Measurements from ENCODE around the gene PTPRN2. TPM values are rescaled to one million over a fixed set of nuclear protein-coding genes. Genes with fewer than 3 reads are reported as not detected.
"Not testable (repeated sequence)": the region's sequence is repeated elsewhere in the genome, so short reads cannot be mapped to it uniquely, and the experiment has no call there.

PTPRN2 gene
- total RNA-seq, 3 donors from 2014 or later = 0.43 to 0.66 (median 0.63) TPM

- Mint-ChIP-seq H3K4me1 (ENCODE audit: low read depth) (peaks cover 5% of the 10 kb centered on the region), H3K4me3 (no peak overlapping the region), H3K36me3 (ENCODE audit: insufficient read depth) (no peaks in the 10 kb centered on the region), H3K27me3 (ENCODE audit: low read depth) (no peaks in the 10 kb centered on the region), H3K9me3 (no peaks in the 10 kb centered on the region)
- DNase-seq = no peak
- no peak for ATAC-seq
Observed at GRCh38 chr7:158542651-158543566, 44.7 kb downstream of the PTPRN2 start.

- H3K4me3 Mint-ChIP-seq = no peak overlapping the region
- no peaks in the 10 kb centered on the region for H3K9me3 Mint-ChIP-seq
- no peaks in the 10 kb centered on the region for H3K36me3 Mint-ChIP-seq (ENCODE audit: insufficient read depth)
- ATAC-seq = no peak
- peaks cover 5% of the 10 kb centered on the region for H3K4me1 Mint-ChIP-seq (ENCODE audit: low read depth)
- DNase-seq = no peak
- peaks cover 2% of the 10 kb centered on the region for H3K27me3 Mint-ChIP-seq (ENCODE audit: low read depth)
Observed at GRCh38 chr7:158541346-158542010, 46.1 kb downstream of the PTPRN2 start.

- Mint-ChIP-seq H3K4me3 (no peak overlapping the region), H3K4me1 (ENCODE audit: low read depth) (peaks cover 5% of the 10 kb centered on the region), H3K27me3 (ENCODE audit: low read depth) (peaks cover 2% of the 10 kb centered on the region), H3K36me3 (ENCODE audit: insufficient read depth) (no peaks in the 10 kb centered on the region), H3K9me3 (no peaks in the 10 kb centered on the region)
- DNase-seq (no peak), ATAC-seq (no peak)
Observed at GRCh38 chr7:158539711-158540146, 47.9 kb downstream of the PTPRN2 start.

GRCh38 chr7:158538156-158538946 is 49.3 kb downstream of the PTPRN2 start:
- no peak for ATAC-seq

GRCh38 chr7:158537516-158537882 is 50.1 kb downstream of the PTPRN2 start:
- ATAC-seq = no peak
- peaks cover 5% of the 10 kb centered on the region for H3K4me1 Mint-ChIP-seq (ENCODE audit: low read depth)

More at GRCh38 chr7:158538156-158538946, 49.3 kb downstream of the PTPRN2 start:
- no peaks in the 10 kb centered on the region for H3K9me3 Mint-ChIP-seq
- H3K36me3 Mint-ChIP-seq (ENCODE audit: insufficient read depth) = no peaks in the 10 kb centered on the region
- H3K27me3 Mint-ChIP-seq (ENCODE audit: low read depth) = peaks cover 2% of the 10 kb centered on the region
- H3K4me3 Mint-ChIP-seq = no peak overlapping the region
- H3K4me1 Mint-ChIP-seq (ENCODE audit: low read depth) = peaks cover 5% of the 10 kb centered on the region
- no peak for DNase-seq

GRCh38 chr7:158536871-158537515 is 50.6 kb downstream of the PTPRN2 start:
- no peak for DNase-seq
- no peaks in the 10 kb centered on the region for H3K36me3 Mint-ChIP-seq (ENCODE audit: insufficient read depth)
- no peak for ATAC-seq
- no peak overlapping the region for H3K4me3 Mint-ChIP-seq
- peaks cover 4% of the 10 kb centered on the region for H3K27me3 Mint-ChIP-seq (ENCODE audit: low read depth)
- H3K9me3 Mint-ChIP-seq = no peaks in the 10 kb centered on the region
- H3K4me1 Mint-ChIP-seq (ENCODE audit: low read depth) = peaks cover 5% of the 10 kb centered on the region

More at GRCh38 chr7:158537516-158537882, 50.1 kb downstream of the PTPRN2 start:
- H3K36me3 Mint-ChIP-seq (ENCODE audit: insufficient read depth) = no peaks in the 10 kb centered on the region
- peaks cover 4% of the 10 kb centered on the region for H3K27me3 Mint-ChIP-seq (ENCODE audit: low read depth)
- no peak overlapping the region for H3K4me3 Mint-ChIP-seq
- DNase-seq = no peak
- no peaks in the 10 kb centered on the region for H3K9me3 Mint-ChIP-seq

- DNase-seq (no peak), ATAC-seq (no peak)
- H3K4me3 Mint-ChIP-seq = no peak overlapping the region
- no peaks in the 10 kb centered on the region for H3K9me3 Mint-ChIP-seq
- H3K4me1 Mint-ChIP-seq (ENCODE audit: low read depth) = no peaks in the 10 kb centered on the region
- H3K27me3 Mint-ChIP-seq (ENCODE audit: low read depth) = peaks cover 7% of the 10 kb centered on the region
- no peaks in the 10 kb centered on the region for H3K36me3 Mint-ChIP-seq (ENCODE audit: insufficient read depth)
Observed at GRCh38 chr7:158535079-158535478, 52.5 kb downstream of the PTPRN2 start.

- Mint-ChIP-seq H3K27me3 (ENCODE audit: low read depth) (peaks cover 10% of the 10 kb centered on the region), H3K36me3 (ENCODE audit: insufficient read depth) (no peaks in the 10 kb centered on the region), H3K4me1 (ENCODE audit: low read depth) (no peaks in the 10 kb centered on the region), H3K4me3 (no peak overlapping the region), H3K9me3 (no peaks in the 10 kb centered on the region)
- DNase-seq (no peak), ATAC-seq (no peak)
Observed at GRCh38 chr7:158534598-158534997, 53.0 kb downstream of the PTPRN2 start.

- ATAC-seq; H3K4me1 Mint-ChIP-seq (ENCODE audit: low read depth); H3K4me3 Mint-ChIP-seq; H3K36me3 Mint-ChIP-seq (ENCODE audit: insufficient read depth); DNase-seq; H3K27me3 Mint-ChIP-seq (ENCODE audit: low read depth); H3K9me3 Mint-ChIP-seq: not testable (repeated sequence)
Observed at GRCh38 chr7:158534134-158534515, 53.5 kb downstream of the PTPRN2 start.

- Mint-ChIP-seq H3K9me3 (no peaks in the 10 kb centered on the region), H3K36me3 (ENCODE audit: insufficient read depth) (no peaks in the 10 kb centered on the region), H3K4me3 (no peak overlapping the region), H3K27me3 (ENCODE audit: low read depth) (peaks cover 10% of the 10 kb centered on the region), H3K4me1 (ENCODE audit: low read depth) (no peaks in the 10 kb centered on the region)
- no peak for ATAC-seq
- DNase-seq = no peak
Observed at GRCh38 chr7:158533386-158534133, 54.1 kb downstream of the PTPRN2 start.

- Mint-ChIP-seq H3K4me1 (ENCODE audit: low read depth) (no peaks in the 10 kb centered on the region), H3K9me3 (no peaks in the 10 kb centered on the region), H3K4me3 (no peak overlapping the region), H3K36me3 (ENCODE audit: insufficient read depth) (no peaks in the 10 kb centered on the region), H3K27me3 (ENCODE audit: low read depth) (peaks cover 10% of the 10 kb centered on the region)
- no peak for ATAC-seq
- DNase-seq = no peak
Observed at GRCh38 chr7:158532093-158532627, 55.5 kb downstream of the PTPRN2 start.

- H3K36me3 Mint-ChIP-seq (ENCODE audit: insufficient read depth) = no peaks in the 10 kb centered on the region
- H3K27me3 Mint-ChIP-seq (ENCODE audit: low read depth) = peaks cover 12% of the 10 kb centered on the region
- DNase-seq (no peak), ATAC-seq (no peak)
- no peaks in the 10 kb centered on the region for H3K4me1 Mint-ChIP-seq (ENCODE audit: low read depth)
- no peak overlapping the region for H3K4me3 Mint-ChIP-seq
- no peaks in the 10 kb centered on the region for H3K9me3 Mint-ChIP-seq
Observed at GRCh38 chr7:158531661-158532060, 56.0 kb downstream of the PTPRN2 start.

All from activated T-cell treated with anti-CD3 and anti-CD28 coated beads, Interleukin-2, amount 50 U/mL, for 4 hours (primary cell).